Measurements from ENCODE around the gene SH3GLB1. TPM values are rescaled to one million over a fixed set of nuclear protein-coding genes. Genes with fewer than 3 reads are reported as not detected.

SH3GLB1 gene
- total and polyA plus RNA-seq, 3 donors from 2014 or later, result 58.9 to 242 (median 72.4) TPM

- 33 to 44% methylated on average over 1 of the region's 1 CpG for WGBS, 2 donors
- peaks cover 15% of the 10 kb centered on the region for H3K4me1 ChIP-seq
- H3K27me3 ChIP-seq, result no peaks in the 10 kb centered on the region
- H3K4me3 ChIP-seq, result no peak overlapping the region
- TF ChIP-seq CTCF (IDR thresholded peaks at IDR 0.05) (no peak), POLR2A (IDR thresholded peaks at IDR 0.05) (no peak)
- no peaks in the 10 kb centered on the region for H3K36me3 ChIP-seq (ENCODE audit: low read depth, missing control alignments)
- intact Hi-C loops (cut with DNase I; ENCODE audit: low total_unique reads), result no loop called here
- H3K9me3 ChIP-seq, result no peaks in the 10 kb centered on the region
- no peak for DNase-seq
- no peak overlapping the region for H3K27ac ChIP-seq
These were observed 4.5 kb downstream of the SH3GLB1 start for GRCh38 chr1:86708920-86709319.

DNA sequence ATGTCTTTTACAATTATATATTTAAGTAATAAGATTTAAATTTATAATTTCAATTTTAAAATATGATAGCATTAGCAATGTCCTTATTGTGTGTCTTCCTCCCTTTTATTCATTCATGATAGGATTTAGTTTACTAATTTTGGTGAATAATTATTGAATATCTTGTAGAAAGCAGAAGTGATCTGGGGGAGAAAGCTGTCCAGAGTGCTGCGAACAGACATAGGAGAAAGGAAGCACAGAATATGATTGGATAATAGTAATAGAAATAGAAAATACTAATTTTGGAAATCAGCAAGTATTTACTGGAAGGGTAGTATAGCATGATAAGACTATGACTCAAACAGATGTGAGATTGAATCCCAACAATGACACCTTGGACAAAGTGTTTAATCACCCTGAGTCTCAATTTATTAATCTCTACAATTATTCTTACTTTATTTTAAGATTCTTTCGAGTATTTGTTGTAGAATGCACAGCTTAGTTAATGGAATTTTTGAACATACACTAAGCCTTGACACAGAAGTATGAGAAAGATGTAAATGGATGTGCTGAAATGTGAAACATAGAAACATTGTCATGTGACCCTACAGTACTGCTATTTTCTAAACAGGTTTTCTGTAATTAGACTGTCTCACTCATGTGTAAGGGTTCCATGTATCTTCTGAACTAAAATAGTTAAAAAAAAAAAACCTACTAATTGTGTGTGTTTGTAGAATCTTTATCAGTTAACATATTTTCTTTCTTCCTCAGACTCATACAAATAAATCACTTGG lies 7.9 kb downstream of the SH3GLB1 start:
- no peak for TF ChIP-seq POLR2A (IDR thresholded peaks at IDR 0.05)
- TF ChIP-seq CTCF (IDR thresholded peaks at IDR 0.05), result no peak
- no peak for DNase-seq
- H3K27me3 ChIP-seq, result no peaks in the 10 kb centered on the region
- intact Hi-C loops (cut with DNase I; ENCODE audit: low total_unique reads), result no loop called here
- H3K27ac ChIP-seq, result no peak overlapping the region
- WGBS, 2 donors, result 92% methylated on average over 2 of the region's 2 CpGs
- H3K4me1 ChIP-seq, result peaks cover 1% of the 10 kb centered on the region
- H3K4me3 ChIP-seq, result no peak overlapping the region
- H3K36me3 ChIP-seq (ENCODE audit: low read depth, missing control alignments), result no peaks in the 10 kb centered on the region
- no peaks in the 10 kb centered on the region for H3K9me3 ChIP-seq

DNA sequence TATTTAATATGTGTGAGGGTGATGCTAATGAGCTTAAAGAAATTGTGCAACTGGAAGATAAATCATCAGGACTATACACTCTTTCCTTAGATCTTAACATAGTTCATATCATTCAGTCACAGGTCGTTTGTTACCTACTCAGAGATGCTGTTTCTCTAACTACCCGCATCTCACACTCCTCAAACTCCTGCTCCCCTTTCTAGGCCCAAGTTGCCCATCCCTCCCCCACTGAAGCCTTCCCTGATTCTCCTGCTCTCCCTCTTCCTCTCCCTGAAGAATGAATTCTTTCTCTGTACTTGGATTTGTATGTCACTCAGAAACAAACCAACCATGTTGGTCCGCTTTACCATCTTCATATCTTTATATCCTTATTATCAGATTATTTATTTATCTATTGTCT lies 9.1 kb downstream of the SH3GLB1 start:
- H3K4me3 ChIP-seq, result no peak overlapping the region
- no peak overlapping the region for H3K27ac ChIP-seq
- no peaks in the 10 kb centered on the region for H3K4me1 ChIP-seq

DNA sequence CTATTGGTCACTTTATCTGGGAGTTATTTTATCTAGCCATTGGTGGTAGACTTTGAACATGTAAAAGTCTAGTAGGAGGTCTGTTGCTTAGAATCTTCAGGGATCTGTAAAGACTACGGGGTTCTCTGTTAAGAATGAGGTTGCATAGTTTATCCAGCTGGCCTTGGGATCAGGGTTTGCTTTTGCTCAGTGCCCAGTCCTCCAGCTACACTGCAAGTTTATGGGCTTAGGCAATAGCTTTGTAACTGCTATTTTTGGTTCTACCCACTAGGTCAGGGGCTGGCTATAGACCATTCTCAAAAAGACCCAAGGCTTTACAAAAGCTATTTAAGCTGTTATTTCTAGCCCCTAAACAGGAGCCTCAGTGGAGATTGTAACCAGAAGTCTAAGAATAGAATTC lies 9.8 kb downstream of the SH3GLB1 start:
- H3K4me1 ChIP-seq, result no peaks in the 10 kb centered on the region
- intact Hi-C loops (cut with DNase I; ENCODE audit: low total_unique reads), result no loop called here
- H3K9me3 ChIP-seq, result no peaks in the 10 kb centered on the region
- H3K36me3 ChIP-seq (ENCODE audit: low read depth, missing control alignments), result no peaks in the 10 kb centered on the region
- no peak for DNase-seq
- H3K4me3 ChIP-seq, result no peak overlapping the region
- TF ChIP-seq POLR2A (IDR thresholded peaks at IDR 0.05) (no peak), CTCF (IDR thresholded peaks at IDR 0.05) (no peak)
- 54 to 68% methylated on average over 1 of the region's 1 CpG for WGBS, 2 donors
- no peaks in the 10 kb centered on the region for H3K27me3 ChIP-seq
- no peak overlapping the region for H3K27ac ChIP-seq

More for the DNA sequence above, 9.1 kb downstream of the SH3GLB1 start:
- Histone ChIP-seq H3K9me3 (no peaks in the 10 kb centered on the region), H3K27me3 (no peaks in the 10 kb centered on the region), H3K36me3 (ENCODE audit: low read depth, missing control alignments) (no peaks in the 10 kb centered on the region)
- intact Hi-C loops (cut with DNase I; ENCODE audit: low total_unique reads), result no loop called here
- WGBS, 2 donors, result 80 to 83% methylated on average over 3 of the region's 3 CpGs
- no peak for TF ChIP-seq POLR2A (IDR thresholded peaks at IDR 0.05)
- no peak for TF ChIP-seq CTCF (IDR thresholded peaks at IDR 0.05)
- DNase-seq, result no peak
